HG03280 (cell line): ENCODE results near the gene ENO3.
"Not testable (repeated sequence)": the region's sequence is repeated elsewhere in the genome, so short reads cannot be mapped to it uniquely, and the experiment has no call there.

Experiments
- ATAC-seq: cut with Tn5 transposase; IDR thresholded peaks from one replicate; pipeline ENCODE4 v1.9.1; 2021; ENCODE audit warnings: mild to moderate bottlenecking, moderate library complexity; ENCODE audit not compliant: unreplicated experiment

ENO3 gene

DNA sequence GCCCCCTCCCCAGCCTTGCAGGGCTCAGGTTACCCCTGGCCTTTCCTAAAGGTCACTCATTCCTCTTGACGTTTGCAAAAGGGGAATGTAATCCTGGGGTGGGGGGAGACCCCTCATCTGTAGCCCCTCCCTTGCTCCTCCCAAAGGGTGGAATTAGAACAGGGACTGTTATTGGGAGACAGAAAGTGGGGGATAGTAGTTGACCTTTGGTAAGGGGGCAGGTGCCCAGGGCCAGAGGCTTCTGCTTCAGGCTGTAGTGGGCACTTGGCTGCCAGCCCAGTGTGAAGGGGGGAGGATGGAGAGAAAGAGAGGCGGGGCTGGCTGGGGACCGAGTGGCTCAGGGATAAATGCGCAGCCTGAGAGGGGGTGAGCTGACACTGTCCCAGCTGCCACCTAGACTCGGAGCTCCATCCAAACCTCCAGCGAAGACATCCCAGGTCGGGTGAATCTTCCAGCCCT is at the start of gene ENO3:
Gene ENO3 (plus strand): TSS at position 374 of the 459 bp plus-strand sequence. CDS start 711 bp downstream, outside the sequence.
- ATAC-seq, result no peak

DNA sequence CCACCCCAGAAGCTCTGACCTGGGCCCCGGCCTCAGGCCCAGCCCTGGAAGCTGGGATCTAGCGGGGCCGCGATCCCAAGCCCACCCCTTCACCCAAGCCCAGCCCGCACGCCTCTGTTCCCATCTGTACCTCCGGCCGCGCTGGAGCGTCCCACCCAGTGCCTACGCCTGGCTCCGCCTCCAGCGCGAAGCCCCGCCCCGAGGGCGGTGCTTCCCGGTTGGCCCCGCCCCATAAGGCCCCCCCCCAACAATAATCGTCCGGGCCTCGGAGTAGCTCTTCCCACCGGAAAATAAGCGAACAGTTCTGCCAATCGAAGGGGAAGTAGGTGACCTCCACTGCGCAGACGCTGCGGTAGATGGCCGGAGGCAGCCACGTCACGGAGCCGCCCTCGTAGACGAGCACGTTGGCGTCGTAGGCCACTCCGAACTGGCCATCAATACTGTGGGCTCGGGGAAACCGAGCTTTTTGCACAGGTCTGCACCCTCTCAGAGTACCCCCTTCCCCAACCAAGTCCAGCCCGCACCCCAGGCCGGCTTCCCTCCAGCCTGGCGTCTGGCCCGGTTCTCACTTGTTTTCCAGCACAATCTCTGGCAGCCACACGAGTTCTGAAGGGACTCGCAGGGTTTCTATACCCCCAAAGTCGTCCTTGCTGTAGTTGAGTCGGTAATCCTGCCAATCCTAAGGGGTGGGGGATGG is 49.1 kb upstream of the ENO3 start:
- no peak for ATAC-seq

DNA sequence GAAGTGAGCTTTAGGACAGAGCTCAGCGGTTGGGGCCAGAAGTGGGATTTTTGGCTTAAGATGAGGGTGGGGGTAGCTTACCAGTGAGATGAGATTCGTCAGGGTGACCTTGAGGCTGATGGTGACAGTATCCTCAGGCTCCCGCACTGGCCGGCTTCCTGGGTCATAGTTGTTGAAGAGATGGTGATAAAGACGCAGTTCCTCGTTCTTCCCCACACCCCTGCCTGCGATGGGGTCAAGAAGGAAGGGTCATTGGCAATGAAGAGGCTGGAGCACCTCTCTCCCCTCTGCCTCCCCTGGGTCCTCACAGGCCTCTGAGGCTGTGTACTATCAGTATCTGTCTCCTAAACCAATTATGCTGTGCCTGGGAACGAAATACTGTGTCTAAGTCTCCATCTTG is 48.4 kb upstream of the ENO3 start:
- ATAC-seq, result no peak

- ATAC-seq, result no peak
These were observed 47.7 kb upstream of the ENO3 start, which contains the start of gene CHRNE for GRCh38 chr17:4903051-4903818. Gene CHRNE (minus strand): TSS chr17:4903098. CDS start chr17:4903063, 35 bp downstream.

DNA sequence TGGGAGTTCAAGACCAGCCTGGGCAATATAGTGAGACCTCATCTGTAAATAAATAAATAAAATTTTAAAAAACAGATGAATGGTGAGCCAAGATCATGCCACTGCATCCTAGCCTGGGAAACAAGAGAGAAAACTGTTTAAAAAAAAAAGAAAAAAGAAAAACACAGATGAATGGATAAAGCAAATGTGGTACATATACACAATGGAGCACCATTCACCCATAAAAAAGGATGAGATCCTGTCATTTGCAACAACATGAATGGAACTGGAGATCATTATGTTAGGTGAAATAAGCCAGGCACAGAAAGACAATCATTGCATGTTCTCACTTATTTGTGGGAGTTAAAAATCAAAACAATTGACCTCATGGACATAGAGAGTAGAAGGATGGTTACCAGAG is 44.3 kb upstream of the ENO3 start:
- not testable (repeated sequence) for ATAC-seq

- ATAC-seq, result no peak
These were observed 42.6 kb upstream of the ENO3 start for GRCh38 chr17:4908301-4908700.

DNA sequence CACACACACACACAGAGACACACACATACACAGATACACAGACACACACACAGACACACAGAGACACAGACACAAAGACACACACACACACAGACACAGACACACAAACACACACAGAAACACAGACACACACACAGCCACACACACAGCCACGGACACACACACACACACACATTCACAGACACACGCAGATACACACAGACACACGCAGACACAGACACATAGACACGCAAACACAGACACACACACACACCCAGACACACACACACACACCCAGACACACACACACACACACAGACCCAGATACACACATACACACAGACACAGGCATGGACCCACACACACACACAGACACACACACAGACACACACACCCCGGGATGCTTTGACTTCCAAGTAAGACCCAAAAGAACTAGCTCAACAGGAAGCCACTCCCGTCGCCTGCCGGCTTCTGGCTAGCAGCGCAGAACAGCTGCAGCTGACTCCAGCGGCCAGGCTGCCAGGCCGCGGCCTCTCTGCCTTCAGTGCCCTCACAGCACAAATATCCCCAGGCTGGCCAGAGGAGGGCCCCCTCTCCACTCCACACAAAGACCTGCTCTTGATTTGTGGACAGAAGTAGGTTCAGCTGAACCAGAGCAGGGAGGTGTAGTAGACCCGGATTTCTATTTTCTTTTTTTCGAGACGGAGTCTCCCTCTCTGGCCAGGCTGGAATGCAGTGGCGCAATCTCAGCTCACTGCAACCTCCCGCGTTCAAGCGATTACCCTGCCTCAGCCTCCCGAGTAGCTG is 42.0 kb upstream of the ENO3 start:
- ATAC-seq, result no peak

DNA sequence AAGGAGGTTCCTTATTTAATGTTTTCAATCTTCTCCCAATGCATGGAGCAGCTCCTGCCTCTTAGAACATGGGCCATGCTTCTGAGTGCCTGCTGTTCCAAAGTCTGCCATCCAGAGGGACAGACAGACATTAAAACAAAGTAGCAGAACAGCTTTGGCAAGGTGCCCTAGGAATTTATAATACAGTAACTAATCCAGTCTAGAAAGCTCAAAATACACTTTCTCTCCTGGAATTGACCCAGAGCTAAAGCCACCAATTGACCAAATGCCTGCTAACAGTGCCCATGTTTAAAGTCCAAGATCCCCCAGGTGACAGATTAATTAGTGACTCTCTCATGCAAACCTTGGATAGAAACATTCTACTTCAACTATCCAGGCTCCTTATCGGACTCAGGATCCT is 36.9 kb upstream of the ENO3 start:
- ATAC-seq, result no peak

DNA sequence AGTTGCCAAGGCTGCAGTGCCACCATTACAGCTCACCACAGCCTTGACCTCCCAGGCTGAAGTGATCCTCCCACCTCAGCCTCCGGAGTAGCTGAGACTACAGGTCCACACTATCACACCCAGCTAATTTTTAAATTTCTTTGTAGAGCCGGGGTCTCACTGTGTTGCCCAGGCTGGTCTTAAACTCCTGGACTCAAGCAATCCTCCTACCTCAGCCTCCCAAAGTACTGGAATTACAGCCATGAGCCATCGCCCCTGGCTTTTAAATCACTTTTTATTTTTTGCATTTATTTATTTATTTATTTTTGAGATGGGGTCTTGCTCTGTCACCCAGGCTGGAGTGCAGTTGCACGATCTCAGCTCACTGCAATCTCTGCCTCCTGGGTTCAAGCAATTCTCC is 36.4 kb upstream of the ENO3 start:
- ATAC-seq, result not testable (repeated sequence)

DNA sequence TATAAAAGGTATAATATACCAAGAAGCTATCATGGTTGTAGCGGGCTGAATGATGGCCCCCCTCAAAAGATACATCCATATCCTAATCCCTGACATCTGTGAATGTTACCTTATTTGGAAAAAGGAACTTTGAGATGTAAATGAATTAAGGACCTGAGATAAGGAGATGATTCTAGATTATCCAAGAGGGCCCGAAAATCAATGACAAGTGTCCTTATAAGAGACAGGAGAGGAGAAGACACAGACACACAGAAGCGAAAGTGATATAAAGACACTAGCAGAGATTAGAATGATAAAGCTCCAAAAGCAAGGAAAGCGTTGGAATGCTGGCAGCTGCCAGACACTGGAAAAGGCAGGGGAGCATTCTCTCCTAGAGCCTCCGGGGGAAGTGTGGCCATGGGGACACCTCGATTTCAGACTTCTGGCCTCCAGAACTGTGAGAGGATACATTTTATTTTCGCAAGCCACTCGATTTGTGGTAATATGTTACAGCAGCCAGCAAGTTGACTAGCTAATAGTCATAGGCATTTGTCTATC is 31.3 kb upstream of the ENO3 start:
- no peak for ATAC-seq

GRCh38 chr17:4920351-4921048 is 30.4 kb upstream of the ENO3 start:
- ATAC-seq, result no peak

GRCh38 chr17:4921320-4921719 is 29.6 kb upstream of the ENO3 start:
- ATAC-seq, result no peak

GRCh38 chr17:4926577-4927335 is 24.2 kb upstream of the ENO3 start:
- ATAC-seq, result not testable (repeated sequence)

DNA sequence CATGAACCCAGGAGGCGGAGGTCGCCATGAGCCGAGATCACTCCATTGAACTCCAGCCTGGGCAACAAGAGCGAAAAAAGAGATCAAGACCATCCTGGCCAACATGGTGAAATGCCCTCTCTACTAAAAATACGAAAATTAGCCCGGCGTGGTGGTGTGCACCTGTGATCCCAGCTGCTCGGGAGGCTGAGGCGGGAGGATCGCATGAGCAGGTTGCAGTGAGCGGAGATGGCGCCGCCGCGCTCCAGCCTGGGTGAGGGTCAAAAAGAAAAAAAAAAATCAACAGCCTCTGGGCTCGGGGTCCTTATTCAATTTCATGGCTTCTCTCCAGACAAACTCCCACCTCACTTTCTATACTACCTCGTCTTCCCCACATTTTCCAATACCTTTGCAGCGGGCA is 22.0 kb upstream of the ENO3 start:
- ATAC-seq, result no peak

- ATAC-seq, result no peak
These were observed 19.0 kb upstream of the ENO3 start, which contains the start of gene GP1BA for GRCh38 chr17:4931963-4932362. Gene GP1BA (plus strand): TSS chr17:4932277. CDS start chr17:4932605, 328 bp downstream.

GRCh38 chr17:4932756-4933155 is 18.2 kb upstream of the ENO3 start:
- ATAC-seq, result no peak

- ATAC-seq, result no peak
These were observed 17.3 kb upstream of the ENO3 start for GRCh38 chr17:4933646-4934045.

DNA sequence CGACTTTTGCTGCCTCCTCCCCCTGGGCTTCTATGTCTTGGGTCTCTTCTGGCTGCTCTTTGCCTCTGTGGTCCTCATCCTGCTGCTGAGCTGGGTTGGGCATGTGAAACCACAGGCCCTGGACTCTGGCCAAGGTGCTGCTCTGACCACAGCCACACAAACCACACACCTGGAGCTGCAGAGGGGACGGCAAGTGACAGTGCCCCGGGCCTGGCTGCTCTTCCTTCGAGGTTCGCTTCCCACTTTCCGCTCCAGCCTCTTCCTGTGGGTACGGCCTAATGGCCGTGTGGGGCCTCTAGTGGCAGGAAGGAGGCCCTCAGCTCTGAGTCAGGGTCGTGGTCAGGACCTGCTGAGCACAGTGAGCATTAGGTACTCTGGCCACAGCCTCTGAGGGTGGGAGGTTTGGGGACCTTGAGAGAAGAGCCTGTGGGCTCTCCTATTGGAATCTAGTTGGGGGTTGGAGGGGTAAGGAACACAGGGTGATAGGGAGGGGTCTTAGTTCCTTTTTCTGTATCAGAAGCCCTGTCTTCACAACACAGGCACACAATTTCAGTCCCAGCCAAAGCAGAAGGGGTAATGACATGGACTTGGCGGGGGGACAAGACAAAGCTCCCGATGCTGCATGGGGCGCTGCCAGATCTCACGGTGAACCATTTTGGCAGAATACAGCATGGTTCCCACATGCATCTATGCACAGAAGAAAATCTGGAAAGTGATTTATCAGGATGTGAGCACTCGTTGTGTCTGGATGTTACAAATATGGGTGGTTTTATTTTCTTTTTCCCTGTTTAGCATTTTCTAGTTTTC is 16.5 kb upstream of the ENO3 start:
- ATAC-seq, result no peak

DNA sequence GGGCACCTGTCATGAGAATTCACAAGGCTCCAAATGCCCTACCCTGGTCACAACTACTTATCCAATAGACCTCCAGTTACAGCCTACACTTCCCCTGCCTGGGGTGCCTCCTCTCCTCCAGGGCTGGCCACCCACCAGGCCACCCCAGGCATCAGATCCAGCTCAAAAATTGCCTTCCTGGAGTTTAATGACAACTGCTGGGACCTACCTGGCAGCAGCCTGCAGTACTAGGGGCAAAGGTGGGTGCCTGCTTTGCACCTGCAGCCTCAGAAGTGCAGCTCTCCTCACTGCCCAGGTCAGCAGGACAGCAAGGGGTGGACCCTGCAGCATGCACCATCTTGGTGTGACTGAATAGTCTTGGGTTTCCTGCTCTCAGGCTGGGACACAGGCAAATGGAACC is 15.3 kb upstream of the ENO3 start:
- no peak for ATAC-seq
